Breast epithelium (tissue), 3 donors: Measurements from ENCODE around the gene IGF1R.

Source experiments
- CTCF ChIP-seq, 3 donors: fragments of 450-650 bp; IDR thresholded peaks; one replicate each; pipeline ENCODE4 v1.5.1; 2016 to 2017; ENCODE audit warnings: antibody characterized with exemption in 3 of 3, mild to moderate bottlenecking in 3 of 3, moderate library complexity in 3 of 3
- POLR2A ChIP-seq: fragments of 450-650 bp; IDR thresholded peaks from one replicate; pipeline ENCODE4 v1.6.1; 2016; ENCODE audit warnings: antibody characterized with exemption, mild to moderate bottlenecking, moderate library complexity
- POLR2AphosphoS5 ChIP-seq, 3 donors: sonication (generic); formaldehyde crosslinking; IDR thresholded peaks; one replicate each; pipeline ENCODE4 v1.6.1; 2017; ENCODE audit warnings: antibody characterized with exemption in 3 of 3

- TF ChIP-seq CTCF (IDR thresholded peaks at IDR 0.05), result no peak
- TF ChIP-seq POLR2A, result no peak
- TF ChIP-seq POLR2AphosphoS5 (IDR thresholded peaks at IDR 0.05), result no peak
These were observed 178.9 kb downstream of the IGF1R start for GRCh38 chr15:98827217-98827616.
